Endothelial cell of umbilical vein (primary cell): ENCODE results near the gene LORICRIN. TPM values are rescaled to one million over a fixed set of nuclear protein-coding genes. Genes with fewer than 3 reads are reported as not detected.

ENCODE experiments used
- BruUV-seq: library from RNA; stranded (reverse); fragments of 400-500 nt; replicated peaks from 2 replicates; lab custom pipeline; 2021; lab: Mats Ljungman, UMichigan
- CTCF ChIA-PET: fragments of 300-600, 350-600 bp; sonication (Branson Sonifier 250); formaldehyde crosslinking; loops from one replicate; lab custom pipeline; 2021; ENCODE audit warnings: antibody characterized with exemption, inconsistent platforms; lab: Charles Lee
- POLR2A ChIA-PET: fragments of 300-600, 350-600 bp; sonication (Branson Sonifier 250); formaldehyde crosslinking; loops from one replicate; lab custom pipeline; 2021; ENCODE audit warnings: antibody characterized with exemption, inconsistent platforms; lab: Charles Lee
- DNase-seq: peaks from one replicate; pipeline ENCODE4 v3.0.0-alpha.2; 2011; ENCODE audit warnings: low read depth, low spot score
- FAIRE-seq: peaks from 2 replicates; lab custom pipeline; 2011; peaks lifted over from hg19 to GRCh38; lab: Jason Lieb, UNC
- H2AFZ ChIP-seq: 2 replicates; pipeline ENCODE4 v1.6.0; 2012; ENCODE audit warnings: low read depth, low read length, control low read depth, inconsistent platforms
- H3K27ac ChIP-seq: 2 replicates; pipeline ENCODE4 v1.5.1; 2011; ENCODE audit warnings: low read depth, mild to moderate bottlenecking, control low read depth, low read length, moderate library complexity; ENCODE audit not compliant: insufficient read depth
- H3K27me3 ChIP-seq, 2 experiments: 2 replicates each; pipeline versions ENCODE4 v1.6.0 to v1.6.1; 2011; ENCODE audit warnings: low read length in 2 of 2, mixed read lengths in 1 of 2; ENCODE audit not compliant: control insufficient read depth in 2 of 2, insufficient read depth in 2 of 2
- H3K36me3 ChIP-seq, 2 experiments: 2 replicates in 1 of 2; 3 replicates in 1 of 2; pipeline ENCODE4 v1.5.1; 2011; ENCODE audit warnings: low read length in 2 of 2, mild to moderate bottlenecking in 1 of 2, moderate library complexity in 1 of 2; ENCODE audit not compliant: control insufficient read depth in 2 of 2, insufficient read depth in 2 of 2; ENCODE audit errors: extremely low read depth in 1 of 2
- H3K4me1 ChIP-seq: 3 replicates; pipeline ENCODE4 v1.5.1; 2011; ENCODE audit warnings: mild to moderate bottlenecking, low read length; ENCODE audit not compliant: control insufficient read depth, insufficient read depth; ENCODE audit errors: extremely low read depth
- H3K4me2 ChIP-seq: 2 replicates; pipeline ENCODE4 v1.6.1; 2011; ENCODE audit warnings: low read length, control low read depth, mixed read lengths; ENCODE audit not compliant: insufficient read depth
- H3K4me3 ChIP-seq, 3 experiments: fragments of 200-600 bp in 1 of 3; sonication (generic), shearing (Covaris generic) in 1 of 3; replicated peaks in 1 of 3; 2 replicates each; pipeline ENCODE4 v1.5.1; 2011 to 2016; ENCODE audit warnings: control low read depth in 3 of 3, low read length in 3 of 3, mild to moderate bottlenecking in 2 of 3, inconsistent platforms in 1 of 3, low read depth in 1 of 3, moderate library complexity in 1 of 3; ENCODE audit not compliant: insufficient read depth in 1 of 3
- H3K79me2 ChIP-seq: 2 replicates; pipeline ENCODE4 v1.6.0; 2012; ENCODE audit warnings: low read length, inconsistent platforms; ENCODE audit not compliant: control insufficient read depth, insufficient read depth
- H3K9ac ChIP-seq: replicated peaks from 2 replicates; pipeline ENCODE3; 2011; ENCODE audit warnings: low read length, control low read depth; ENCODE audit not compliant: insufficient read depth; ENCODE audit errors: extremely low read depth
- H3K9me1 ChIP-seq: replicated peaks from 3 replicates; pipeline ENCODE4 v1.6.0; 2011; ENCODE audit warnings: mild to moderate bottlenecking, low read length; ENCODE audit not compliant: control insufficient read depth, insufficient read depth; ENCODE audit errors: extremely low read depth
- H3K9me3 ChIP-seq: replicated peaks from 2 replicates; pipeline ENCODE4 v1.5.1; 2012; ENCODE audit warnings: low read length, inconsistent platforms; ENCODE audit not compliant: control insufficient read depth, insufficient read depth
- H4K20me1 ChIP-seq: replicated peaks from 2 replicates; pipeline ENCODE3; 2011; ENCODE audit warnings: mild to moderate bottlenecking, low read length; ENCODE audit not compliant: control insufficient read depth, insufficient read depth; ENCODE audit errors: extremely low read depth
- CTCF ChIP-seq, 2 donors: IDR thresholded peaks; 1 replicate in 1 of 2; 2 replicates in 1 of 2; pipeline ENCODE4 v1.5.1; 2011; ENCODE audit warnings: low read length in 2 of 2, mild to moderate bottlenecking in 2 of 2, moderate library complexity in 2 of 2, control low read depth in 1 of 2, inconsistent platforms in 1 of 2, low read depth in 1 of 2; ENCODE audit not compliant: insufficient read depth in 1 of 2; ENCODE audit errors: extremely low read depth in 1 of 2
- EZH2 ChIP-seq: IDR thresholded peaks from 2 replicates; pipeline ENCODE4 v1.6.1; 2012; ENCODE audit warnings: borderline replicate concordance, low read depth, mild to moderate bottlenecking, moderate library complexity, low read length, inconsistent platforms; ENCODE audit not compliant: severe bottlenecking
- FOS ChIP-seq: IDR thresholded peaks from 2 replicates; pipeline ENCODE4 v1.6.1; 2011; ENCODE audit warnings: mild to moderate bottlenecking, low read length, moderate library complexity, borderline replicate concordance; ENCODE audit not compliant: insufficient read depth
- GATA2 ChIP-seq: IDR thresholded peaks from 2 replicates; pipeline ENCODE4 v1.7.0; 2011; ENCODE audit warnings: low read depth, mild to moderate bottlenecking, moderate library complexity, mixed read lengths, low read length; ENCODE audit not compliant: insufficient read length, insufficient read depth
- JUN ChIP-seq: IDR thresholded peaks from 2 replicates; pipeline ENCODE4 v1.6.1; 2011; ENCODE audit warnings: borderline replicate concordance, low read depth; ENCODE audit not compliant: insufficient read length, insufficient read depth
- MAX ChIP-seq: IDR thresholded peaks from 2 replicates; pipeline ENCODE4 v1.6.1; 2011; ENCODE audit not compliant: insufficient read depth, insufficient read length
- MYC ChIP-seq: IDR thresholded peaks from one replicate; pipeline ENCODE4 v1.6.1; 2011; ENCODE audit warnings: mild to moderate bottlenecking, low read depth, low read length
- POLR2A ChIP-seq: IDR thresholded peaks from 2 replicates; pipeline ENCODE4 v1.6.1; 2012; ENCODE audit warnings: low read depth, mild to moderate bottlenecking, control low read depth, low read length
- POLR2AphosphoS5 ChIP-seq: IDR thresholded peaks from 2 replicates; pipeline ENCODE4 v1.6.1; 2012; ENCODE audit warnings: low read depth, mild to moderate bottlenecking, control low read depth, low read length, moderate library complexity; ENCODE audit not compliant: insufficient read depth
- dilution Hi-C: fragments of 300-500 bp; cut with MboI; formaldehyde crosslinking; loops from one replicate; pipeline ENCODE4 v1.15.0; 2019; ENCODE audit warnings: low sequenced_read_pairs; ENCODE audit not compliant: extremely low pct_ligation_motif_present
- intact Hi-C: fragments of 100-400 bp; cut with micrococcal nuclease; formaldehyde crosslinking; loops from one replicate; pipeline ENCODE4 v1.10.0; 2022
- polyA plus RNA-seq, 4 experiments: library from polyadenylated mRNA; depleted of rRNA in 3 of 4; stranded (reverse) in 3 of 4; unstranded in 1 of 4; fragments of >200 nt; gene quantifications; 2 replicates each; pipeline versions ENCODE4 v1.2.1 to v1.2.3, GENCODE V29; 2011 to 2012; ENCODE audit warnings: missing spikeins in 1 of 4
- total RNA-seq: library from RNA; stranded (reverse); gene quantifications from 2 replicates; pipeline ENCODE4 v1.2.3, GENCODE V29; 2021

Gene LORICRIN
- total and polyA plus RNA-seq, 2 donors (not counting 3 experiments of a cell fraction or from before 2014, with no cell fraction given), result not detected

DNA sequence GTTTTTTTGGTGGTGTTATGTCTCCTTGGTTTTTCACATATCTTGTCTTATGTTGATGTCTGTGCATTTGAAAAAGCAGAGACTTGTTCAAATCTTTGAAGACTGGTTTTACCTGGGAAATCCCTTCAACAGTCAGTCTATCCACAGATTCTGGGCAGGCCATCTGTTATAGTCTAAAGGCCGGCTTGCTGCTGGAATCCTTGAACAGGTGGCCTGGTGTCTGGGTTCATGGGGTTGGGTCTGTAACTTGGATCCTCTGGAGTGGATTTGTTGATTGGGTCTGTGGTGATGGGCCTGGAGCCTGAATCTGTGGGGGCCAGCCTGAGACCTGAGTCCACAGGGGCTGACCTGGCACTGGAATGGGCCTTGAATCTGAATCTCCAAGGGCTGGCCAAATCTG, 12.2 kb downstream of the LORICRIN start:
- H3K9me1 ChIP-seq, result no peaks in the 10 kb centered on the region
- no peak overlapping the region for H3K27ac ChIP-seq
- no peaks in the 10 kb centered on the region for H4K20me1 ChIP-seq
- no peak for TF ChIP-seq EZH2
- no peak for TF ChIP-seq GATA2
- TF ChIP-seq MAX, result no peak
- TF ChIP-seq FOS, result no peak
- POLR2A ChIA-PET, result no interaction called here
- H3K9ac ChIP-seq, result no peak overlapping the region
- CTCF ChIA-PET, result no interaction called here
- H3K27me3 ChIP-seq, result no peaks in the 10 kb centered on the region
- intact Hi-C loops (no loop called here), dilution Hi-C loops (no loop called here)
- H3K4me3 ChIP-seq, result no peak overlapping the region
- no peak overlapping the region for H3K4me2 ChIP-seq
- no peaks in the 10 kb centered on the region for H3K36me3 ChIP-seq
- DNase-seq, result no peak
- H2AFZ ChIP-seq, result no peak overlapping the region
- H3K4me1 ChIP-seq, result no peaks in the 10 kb centered on the region
- no peak for FAIRE-seq
- H3K79me2 ChIP-seq, result no peaks in the 10 kb centered on the region
- no TSS peak for BruUV-seq
- H3K9me3 ChIP-seq, result no peaks in the 10 kb centered on the region

DNA sequence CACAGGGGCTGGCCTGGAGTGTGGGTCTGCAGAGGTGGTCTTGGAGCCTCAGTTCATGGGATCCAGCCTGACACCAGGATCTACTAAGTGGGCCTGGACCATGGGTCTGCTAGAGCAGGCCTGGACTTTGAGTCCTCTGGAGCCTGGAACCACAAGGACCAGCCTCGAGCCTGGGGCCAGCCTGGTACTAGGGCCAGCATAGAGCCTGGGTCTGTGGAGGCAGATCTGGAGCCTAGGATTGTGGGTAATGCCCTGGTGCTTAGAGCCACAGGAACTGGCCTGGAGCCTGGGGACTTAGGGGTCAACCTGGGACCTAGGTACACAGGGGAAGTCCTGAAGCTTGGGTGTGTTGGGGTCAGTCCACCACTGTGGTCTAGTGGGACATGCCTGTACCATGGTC, 12.7 kb downstream of the LORICRIN start:
- Histone ChIP-seq H3K27me3 (no peaks in the 10 kb centered on the region), H3K9me3 (no peaks in the 10 kb centered on the region), H3K9ac (no peak overlapping the region), H3K4me2 (no peak overlapping the region), H4K20me1 (no peaks in the 10 kb centered on the region), H3K4me3 (no peak overlapping the region), H3K79me2 (no peaks in the 10 kb centered on the region), H3K27ac (no peak overlapping the region), H2AFZ (no peak overlapping the region), H3K4me1 (no peaks in the 10 kb centered on the region), H3K36me3 (no peaks in the 10 kb centered on the region), H3K9me1 (no peaks in the 10 kb centered on the region)
- POLR2A ChIA-PET, result no interaction called here
- no peak for FAIRE-seq
- CTCF ChIA-PET, result no interaction called here
- BruUV-seq, result no TSS peak
- no peak for DNase-seq
- no peak for TF ChIP-seq POLR2A
- no peak for TF ChIP-seq JUN
- TF ChIP-seq GATA2, result no peak
- no peak for TF ChIP-seq CTCF (IDR thresholded peaks at IDR 0.05; ENCODE audit: extremely low read depth in 1 of 2, insufficient read depth in 1 of 2, low read depth in 1 of 2, low read length in 2 of 2)
- TF ChIP-seq POLR2AphosphoS5, result no peak
- no peak for TF ChIP-seq EZH2
- no peak for TF ChIP-seq MYC
- TF ChIP-seq MAX, result no peak
- TF ChIP-seq FOS, result no peak
- intact Hi-C loops (no loop called here), dilution Hi-C loops (no loop called here)
